Thoracic aorta (tissue), 2 donors: Measurements from ENCODE around the gene STIL. TPM values are rescaled to one million over a fixed set of nuclear protein-coding genes. Genes with fewer than 3 reads are reported as not detected.
"Not testable (repeated sequence)": the region's sequence is repeated elsewhere in the genome, so short reads cannot be mapped to it uniquely, and the experiment has no call there.

Experiments used
- ATAC-seq: fragments of 150-250 bp; one replicate; pipeline ENCODE4 v1.8.0; 2017; ENCODE audit warnings: low read depth; ENCODE audit not compliant: insufficient number of reproducible peaks, low FRiP score
- DNase-seq: peaks from one replicate; pipeline ENCODE4 v3.0.0-alpha.2; 2020; ENCODE audit warnings: low spot score
- H3K27ac ChIP-seq, 2 donors: fragments of 200-600 bp; sonication (generic); 1 replicate in 1 of 2; 2 replicates in 1 of 2; pipeline ENCODE4 v1.5.1; 2016; ENCODE audit warnings: mild to moderate bottlenecking in 2 of 2, moderate library complexity in 2 of 2
- H3K27me3 ChIP-seq: fragments of 200-600 bp; sonication (generic); replicated peaks from 2 replicates; pipeline ENCODE4 v1.6.0; 2016; ENCODE audit warnings: mild to moderate bottlenecking; ENCODE audit not compliant: insufficient read depth
- H3K36me3 ChIP-seq: fragments of 200-600 bp; sonication (generic); one replicate; pipeline ENCODE4 v1.5.1; 2016
- H3K4me1 ChIP-seq, 2 donors: fragments of 200-600 bp; sonication (generic); 1 replicate in 1 of 2; 2 replicates in 1 of 2; pipeline versions ENCODE4 v1.5.1 to v1.6.0; 2016; ENCODE audit warnings: low read depth in 2 of 2, mild to moderate bottlenecking in 1 of 2; ENCODE audit not compliant: control insufficient read depth in 1 of 2
- H3K4me3 ChIP-seq: fragments of 200-600 bp; sonication (generic); 2 replicates; pipeline ENCODE4 v1.5.1; 2016; ENCODE audit warnings: mild to moderate bottlenecking
- H3K9me3 ChIP-seq: fragments of 200-600 bp; sonication (generic); 2 replicates; pipeline ENCODE4 v1.5.1; 2016
- total RNA-seq, 2 donors: library from RNA; depleted of rRNA; stranded (reverse); fragments of >200 nt; gene quantifications; one replicate each; pipeline versions ENCODE4 v1.1.0 to v1.2.3, GENCODE V29; 2016
- TF ChIP-seq, protein P1 (sequence below): fragments of 200-600 bp; sonication (generic); IDR thresholded peaks from one replicate; pipeline ENCODE4 v1.5.1; 2019; ENCODE audit warnings: antibody characterized with exemption

Gene STIL
- total RNA-seq, 2 donors from 2014 or later = 1.1 to 2.2 TPM

DNA sequence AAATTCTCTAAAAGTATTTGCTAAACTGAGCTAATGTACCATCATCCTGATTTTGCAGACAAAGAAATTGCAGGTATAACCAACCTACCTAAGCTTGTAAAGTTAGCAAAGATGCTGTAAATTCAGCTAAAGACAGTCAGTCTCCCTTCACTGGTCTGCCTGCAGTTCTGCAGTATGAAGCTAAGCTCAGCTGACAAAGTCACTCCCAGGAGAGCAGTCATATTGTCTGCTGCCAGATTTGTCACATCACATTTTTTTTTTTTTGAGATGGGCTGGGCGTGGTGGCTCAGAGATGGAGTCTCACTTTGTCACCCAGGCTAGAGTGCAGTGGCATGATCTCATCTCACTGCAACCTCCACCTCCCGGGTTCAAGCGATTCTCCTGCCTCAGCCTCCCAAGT lies 10.7 kb upstream of the STIL start:
- Histone ChIP-seq H3K4me1 (no peaks in the 10 kb centered on the region), H3K27me3 (no peaks in the 10 kb centered on the region), H3K36me3 (no peaks in the 10 kb centered on the region), H3K4me3 (no peak overlapping the region), H3K27ac (no peak overlapping the region), H3K9me3 (no peaks in the 10 kb centered on the region)
- DNase-seq = no peak
- no peak for ATAC-seq
- TF ChIP-seq, protein P1, sequence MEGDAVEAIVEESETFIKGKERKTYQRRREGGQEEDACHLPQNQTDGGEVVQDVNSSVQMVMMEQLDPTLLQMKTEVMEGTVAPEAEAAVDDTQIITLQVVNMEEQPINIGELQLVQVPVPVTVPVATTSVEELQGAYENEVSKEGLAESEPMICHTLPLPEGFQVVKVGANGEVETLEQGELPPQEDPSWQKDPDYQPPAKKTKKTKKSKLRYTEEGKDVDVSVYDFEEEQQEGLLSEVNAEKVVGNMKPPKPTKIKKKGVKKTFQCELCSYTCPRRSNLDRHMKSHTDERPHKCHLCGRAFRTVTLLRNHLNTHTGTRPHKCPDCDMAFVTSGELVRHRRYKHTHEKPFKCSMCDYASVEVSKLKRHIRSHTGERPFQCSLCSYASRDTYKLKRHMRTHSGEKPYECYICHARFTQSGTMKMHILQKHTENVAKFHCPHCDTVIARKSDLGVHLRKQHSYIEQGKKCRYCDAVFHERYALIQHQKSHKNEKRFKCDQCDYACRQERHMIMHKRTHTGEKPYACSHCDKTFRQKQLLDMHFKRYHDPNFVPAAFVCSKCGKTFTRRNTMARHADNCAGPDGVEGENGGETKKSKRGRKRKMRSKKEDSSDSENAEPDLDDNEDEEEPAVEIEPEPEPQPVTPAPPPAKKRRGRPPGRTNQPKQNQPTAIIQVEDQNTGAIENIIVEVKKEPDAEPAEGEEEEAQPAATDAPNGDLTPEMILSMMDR = no peak

DNA sequence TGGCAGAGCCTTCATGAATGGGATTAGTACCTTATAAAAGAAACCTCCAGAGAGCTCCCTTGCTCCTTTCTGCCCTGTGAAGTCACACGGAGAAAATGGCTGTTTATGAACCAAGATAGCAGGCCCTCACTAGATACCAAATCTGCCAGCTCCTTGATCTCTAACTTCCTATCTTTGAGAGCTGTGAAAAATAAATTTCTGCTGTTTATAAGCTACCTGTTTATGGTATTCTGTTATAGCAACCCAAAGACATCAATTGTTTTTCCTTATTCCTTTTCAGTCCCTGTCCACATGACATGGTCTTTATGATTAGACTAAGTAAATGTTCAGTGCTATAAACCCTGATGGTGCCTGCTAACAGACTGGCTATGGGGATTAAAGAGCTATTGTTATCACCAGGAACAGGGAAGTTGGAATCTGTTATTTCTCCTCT lies 9.7 kb upstream of the STIL start:
- DNase-seq (no peak), ATAC-seq (no peak)
- no peak overlapping the region for H3K4me3 ChIP-seq
- H3K4me1 ChIP-seq = no peaks in the 10 kb centered on the region
- no peaks in the 10 kb centered on the region for H3K36me3 ChIP-seq
- TF ChIP-seq, protein P1 = no peak
- no peaks in the 10 kb centered on the region for H3K9me3 ChIP-seq
- H3K27ac ChIP-seq = no peak overlapping the region
- H3K27me3 ChIP-seq = no peaks in the 10 kb centered on the region

DNA sequence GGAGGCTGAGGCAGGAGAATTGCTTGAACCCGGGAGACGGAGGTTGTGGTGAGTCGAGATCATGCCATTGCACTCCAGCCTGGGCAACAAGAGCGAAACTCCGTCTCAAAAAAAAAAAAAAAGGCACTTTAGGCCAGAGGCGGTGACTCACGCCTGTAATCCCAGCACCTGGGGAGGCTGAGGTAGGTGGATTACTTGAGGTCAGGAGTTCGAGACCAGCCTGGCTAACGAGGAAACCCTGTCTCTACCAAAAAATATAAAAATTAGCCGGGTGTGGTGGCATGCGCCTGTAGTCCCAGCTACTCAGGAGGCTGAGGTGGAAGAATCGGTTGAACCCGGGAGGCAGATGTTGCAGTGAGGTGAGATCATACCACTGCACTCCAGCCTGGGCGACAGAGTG lies 6.0 kb upstream of the STIL start:
- H3K27ac ChIP-seq, H3K9me3 ChIP-seq, H3K36me3 ChIP-seq, H3K27me3 ChIP-seq, ATAC-seq, H3K4me1 ChIP-seq, DNase-seq, H3K4me3 ChIP-seq: not testable (repeated sequence)

DNA sequence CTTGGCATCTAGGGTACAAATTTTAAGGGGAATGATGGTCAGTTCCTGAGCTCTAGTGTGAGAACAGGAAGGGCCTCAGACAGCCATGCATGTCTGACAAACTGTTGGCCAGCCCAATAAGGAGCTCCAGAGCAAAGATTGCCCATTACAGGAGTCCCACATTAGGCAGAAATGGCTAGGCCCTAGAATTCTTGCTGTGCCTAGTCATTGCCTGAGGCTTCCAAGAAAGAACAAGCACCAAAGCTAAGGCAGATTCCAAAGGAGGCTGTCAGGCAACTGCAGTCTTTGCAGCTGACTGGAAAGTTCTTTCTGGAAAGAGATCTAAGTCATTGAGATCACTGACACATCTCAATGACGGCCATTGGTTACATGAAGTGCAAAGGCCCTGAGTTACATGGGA lies 3.9 kb upstream of the STIL start:
- TF ChIP-seq, protein P1 = no peak
- DNase-seq (no peak), ATAC-seq (no peak)
- Histone ChIP-seq H3K4me1 (peaks cover 6 to 8% of the 10 kb centered on the region in 2 donors), H3K9me3 (no peaks in the 10 kb centered on the region), H3K27ac (peak overlapping the region in 1 of 2 donors; percentile 55), H3K4me3 (no peak overlapping the region), H3K36me3 (no peaks in the 10 kb centered on the region), H3K27me3 (no peaks in the 10 kb centered on the region)

DNA sequence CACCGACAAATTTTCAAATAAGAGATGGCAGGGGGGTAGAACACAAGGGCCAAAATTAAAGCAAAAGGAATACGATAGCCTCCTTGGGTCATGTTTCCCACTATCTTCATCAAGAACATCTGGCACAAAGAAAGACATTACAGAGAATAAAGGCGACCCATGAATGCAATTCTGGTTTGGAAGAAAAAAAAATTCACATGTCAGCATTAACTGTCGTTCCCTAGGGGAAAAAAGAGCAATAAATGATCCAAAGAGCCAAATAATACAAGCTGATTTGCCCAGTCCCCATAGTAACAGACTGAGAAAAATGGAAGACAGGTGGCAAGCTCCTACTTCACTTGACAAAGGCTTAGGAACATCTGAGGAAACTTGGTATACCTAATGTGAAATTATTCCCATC lies 4.5 kb downstream of the STIL start:
- TF ChIP-seq, protein P1 = no peak

DNA sequence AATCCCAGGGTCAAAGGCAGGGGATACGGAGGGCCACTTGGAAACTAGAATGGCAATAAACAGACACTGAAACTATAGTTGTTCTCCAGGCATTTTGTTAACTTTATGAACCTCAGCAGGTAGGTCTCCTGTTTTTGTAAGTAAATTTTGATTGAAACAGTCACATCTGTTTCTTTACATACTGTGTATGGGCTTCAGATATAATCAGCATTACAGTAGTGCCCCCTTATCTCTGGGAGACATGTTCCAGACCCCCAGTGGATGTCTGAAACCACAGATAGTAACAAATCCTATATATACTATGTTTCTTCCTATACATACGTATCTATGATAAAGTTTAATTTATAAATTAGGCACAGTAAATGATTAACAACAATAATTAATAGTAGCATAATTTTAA lies 11.5 kb downstream of the STIL start:
- peaks cover 12% of the 10 kb centered on the region in 2 donors for H3K4me1 ChIP-seq
- no peak overlapping the region for H3K4me3 ChIP-seq
- no peaks in the 10 kb centered on the region for H3K36me3 ChIP-seq
- no peak overlapping the region for H3K27ac ChIP-seq
- no peaks in the 10 kb centered on the region for H3K9me3 ChIP-seq
- ATAC-seq = no peak
- no peak for DNase-seq
- TF ChIP-seq, protein P1 = no peak
- no peaks in the 10 kb centered on the region for H3K27me3 ChIP-seq

More for the DNA sequence above, 4.5 kb downstream of the STIL start:
- H3K4me1 ChIP-seq = peaks cover 6 to 8% of the 10 kb centered on the region in 2 donors
- H3K9me3 ChIP-seq = no peaks in the 10 kb centered on the region
- no peaks in the 10 kb centered on the region for H3K36me3 ChIP-seq
- H3K27me3 ChIP-seq = no peaks in the 10 kb centered on the region
- H3K4me3 ChIP-seq = no peak overlapping the region
- no peak for DNase-seq
- no peak overlapping the region for H3K27ac ChIP-seq
- no peak for ATAC-seq
